Pancreas (tissue), 10 donors: ENCODE results near the gene KIAA0753. TPM values are rescaled to one million over a fixed set of nuclear protein-coding genes. Genes with fewer than 3 reads are reported as not detected.

Experiments
- ATAC-seq, 4 donors: fragments of 200-7000 bp; cut with Tn5 transposase; one replicate each; pipeline versions ENCODE4 v1.8.0 to v1.9.1; 2020; ENCODE audit warnings: mild to moderate bottlenecking in 4 of 4, moderate library complexity in 4 of 4
- DNase-seq, 6 donors: peaks; one replicate each; pipeline ENCODE4 v3.0.0-alpha.2; 2020
- FAIRE-seq: peaks from 2 replicates; lab custom pipeline; 2012; peaks lifted over from hg19 to GRCh38; lab: Jason Lieb, UNC
- H3K27ac ChIP-seq, 4 donors: fragments of 200-600 bp; sonication (generic); 1 replicate in 3 of 4; 2 replicates in 1 of 4; pipeline versions ENCODE4 v1.5.0 to v1.8.0; 2020
- H3K27me3 ChIP-seq, 4 donors: fragments of 200-600 bp; one replicate each; pipeline ENCODE4 v1.8.0; 2021
- H3K36me3 ChIP-seq, 3 donors: fragments of 200-600 bp; sonication (generic) in 1 of 3; one replicate each; pipeline versions ENCODE4 v1.5.0 to v1.8.0; 2020 to 2021
- H3K4me1 ChIP-seq, 3 donors: fragments of 200-600 bp; one replicate each; pipeline ENCODE4 v1.8.0; 2021
- H3K4me3 ChIP-seq, 4 donors: fragments of 200-600 bp; sonication (generic) in 2 of 4; one replicate each; pipeline versions ENCODE4 v1.5.0 to v1.8.0; 2020 to 2021
- H3K9me3 ChIP-seq, 4 donors: fragments of 200-600 bp; one replicate each; pipeline ENCODE4 v1.8.0; 2021
- CTCF ChIP-seq, 4 donors: fragments of 200-600 bp; sonication (generic) in 3 of 4; IDR thresholded peaks; one replicate each; pipeline versions ENCODE4 v1.5.0 to v1.8.0; 2021; ENCODE audit warnings: antibody characterized with exemption in 4 of 4
- WGBS, 2 donors: extraction: QIAGEN DNeasy Blood & Tissue Kit; methylation state at CpG; one replicate each; pipeline ENCODE4 v1.1.7; 2013; 5-methylcytosine and 5-hydroxymethylcytosine counted together
- intact Hi-C, 3 donors: fragments of 100-400 bp; cut with DNase I; formaldehyde crosslinking; loops; one replicate each; pipeline versions ENCODE4 v1.11.1 to v1.14.2; 2022
- polyA plus RNA-seq, 2 donors: library from polyadenylated mRNA; stranded (reverse); fragments of 200-250 nt; gene quantifications; one replicate each; pipeline ENCODE4 v1.2.3, GENCODE V29; 2013
- total RNA-seq, 6 donors: library from RNA; stranded (reverse); fragmentation: NEBNext Ultra II Directional in 4 of 6; extraction: Animal tissue kit (Norgen Biotek cat#: 25700) in 4 of 6; gene quantifications; one replicate each; pipeline versions ENCODE4 v1.2.1 to v1.2.4, GENCODE V29; 2021 to 2023
- donor health status: healthy with polysubstance abuse.
- donor health status: DM: no; HTN: no; CAD: no; lungs with moderate emphysema.
- donor health status: DM: no; HTN: no; CAD: no.
- donor health status: control.
- donor health status: control.
- donor health status: Bipolar disorder and iron deficiency.
- donor health status: DM: yes; HTN: yes; CAD: no.
- donor health status: DM: no; HTN: no; CAD: no.
- donor health status: DM: no; HTN: no; CAD: no.
- donor health status: DM: yes; HTN: yes; CAD: no.

Gene KIAA0753
- total and polyA plus RNA-seq, 8 donors: 4.4 to 10.6 (median 6.0) TPM

- Histone ChIP-seq H3K36me3 (no peaks in the 10 kb centered on the region), H3K27ac (no peak overlapping the region), H3K4me1 (peaks cover 0 to 5% (median 0%) of the 10 kb centered on the region in 3 donors), H3K9me3 (no peaks in the 10 kb centered on the region), H3K27me3 (no peaks in the 10 kb centered on the region), H3K4me3 (no peak overlapping the region)
- FAIRE-seq (no peak), DNase-seq (no peak), ATAC-seq (no peak)
- intact Hi-C loops: loop anchor here in 2 of 3 donors (10.0 kb wide), 2 partner anchors 175 to 335 kb away; no protein-coding TSS in a partner anchor
- WGBS, 2 donors: 75 to 77% methylated on average over 10 of the region's 10 CpGs
- no peak for TF ChIP-seq CTCF (IDR thresholded peaks at IDR 0.05)
Measured at GRCh38 chr17:6669479-6670212, 29.1 kb upstream of the KIAA0753 start.

GRCh38 chr17:6668727-6669425 lies 28.4 kb upstream of the KIAA0753 start:
- intact Hi-C loops: loop anchor here in 2 of 3 donors (10.0 kb wide), 2 partner anchors 176 to 336 kb away; no protein-coding TSS in a partner anchor
- ATAC-seq (no peak), FAIRE-seq (no peak), DNase-seq (no peak)
- Histone ChIP-seq H3K36me3 (no peaks in the 10 kb centered on the region), H3K27me3 (no peaks in the 10 kb centered on the region), H3K9me3 (no peaks in the 10 kb centered on the region), H3K4me1 (peaks cover 0 to 5% (median 0%) of the 10 kb centered on the region in 3 donors), H3K27ac (no peak overlapping the region), H3K4me3 (no peak overlapping the region)
- TF ChIP-seq CTCF (IDR thresholded peaks at IDR 0.05): no peak
- WGBS, 2 donors: 64 to 67% methylated on average over 14 of the region's 14 CpGs

- Histone ChIP-seq H3K4me3 (no peak overlapping the region), H3K27ac (no peak overlapping the region), H3K9me3 (no peaks in the 10 kb centered on the region), H3K4me1 (peaks cover 0 to 5% (median 0%) of the 10 kb centered on the region in 3 donors), H3K36me3 (no peaks in the 10 kb centered on the region), H3K27me3 (no peaks in the 10 kb centered on the region)
- ATAC-seq: no peak
- no peak for FAIRE-seq
- WGBS, 2 donors: 86 to 93% methylated on average over 17 of the region's 17 CpGs
- TF ChIP-seq CTCF (IDR thresholded peaks at IDR 0.05): no peak
- DNase-seq: no peak
- intact Hi-C loops: loop anchor here in 2 of 3 donors (10.0 kb wide), 2 partner anchors 177 to 337 kb away; no protein-coding TSS in a partner anchor
Measured at GRCh38 chr17:6668219-6668618, 27.7 kb upstream of the KIAA0753 start.

GRCh38 chr17:6667516-6667915 lies 27.0 kb upstream of the KIAA0753 start:
- H3K36me3 ChIP-seq: no peaks in the 10 kb centered on the region
- no peak for FAIRE-seq
- H3K4me3 ChIP-seq: no peak overlapping the region
- no peaks in the 10 kb centered on the region for H3K27me3 ChIP-seq
- DNase-seq: no peak
- H3K9me3 ChIP-seq: no peaks in the 10 kb centered on the region
- intact Hi-C loops: loop anchor here in 2 of 3 donors (10.0 kb wide), 2 partner anchors 177 to 337 kb away; no protein-coding TSS in a partner anchor
- no peak for TF ChIP-seq CTCF (IDR thresholded peaks at IDR 0.05)
- H3K4me1 ChIP-seq: peaks cover 0 to 5% (median 0%) of the 10 kb centered on the region in 3 donors
- ATAC-seq: no peak
- no peak overlapping the region for H3K27ac ChIP-seq
- 65 to 81% methylated on average over 6 of the region's 6 CpGs for WGBS, 2 donors
